GM19035 (cell line): ENCODE measurements around the gene NKG7.
A peak's percentile ranks its signal among the peaks of the same experiment; 100 is the strongest.

ENCODE experiments used
- ATAC-seq: cut with Tn5 transposase; IDR thresholded peaks from one replicate; pipeline ENCODE4 v1.9.1; 2021; ENCODE audit not compliant: unreplicated experiment

NKG7 gene

DNA sequence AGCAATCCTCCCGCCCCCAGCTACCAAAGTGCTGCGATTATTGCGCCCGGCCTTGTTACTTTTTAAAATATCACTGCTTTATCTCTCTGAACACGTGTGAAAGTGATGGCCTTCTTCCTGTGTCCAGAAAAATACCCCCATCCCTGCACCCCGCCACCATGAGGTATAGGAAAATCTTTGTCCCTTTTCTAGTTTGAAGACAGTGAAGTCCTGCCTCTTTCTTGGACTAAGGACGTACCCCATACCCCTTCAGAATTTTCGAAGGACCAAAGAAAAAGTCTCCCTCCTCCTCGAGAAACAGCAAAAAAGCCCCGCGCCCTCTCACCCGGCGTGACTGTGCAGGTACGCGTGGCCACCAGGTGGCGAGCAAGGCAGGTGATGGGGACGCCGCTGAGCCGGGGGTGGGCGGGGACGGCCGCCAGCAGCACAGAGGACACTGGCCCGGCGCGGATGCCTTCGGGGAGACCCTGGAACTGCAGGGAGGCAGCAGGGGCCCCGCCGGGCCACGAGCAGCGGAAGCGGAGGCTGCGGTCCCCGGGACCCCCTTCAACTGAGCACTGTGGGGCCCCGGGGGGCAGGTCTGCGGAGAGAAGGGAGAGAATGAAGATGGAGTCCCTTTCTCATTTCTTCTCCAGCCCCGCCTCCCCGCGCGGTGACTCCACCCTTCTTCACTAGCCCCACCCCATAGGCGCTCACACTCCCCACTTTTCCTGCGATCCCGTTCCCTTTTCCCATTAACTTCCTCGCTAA, 33.7 kb downstream of the NKG7 start:
- ATAC-seq, result peak; percentile 56

DNA sequence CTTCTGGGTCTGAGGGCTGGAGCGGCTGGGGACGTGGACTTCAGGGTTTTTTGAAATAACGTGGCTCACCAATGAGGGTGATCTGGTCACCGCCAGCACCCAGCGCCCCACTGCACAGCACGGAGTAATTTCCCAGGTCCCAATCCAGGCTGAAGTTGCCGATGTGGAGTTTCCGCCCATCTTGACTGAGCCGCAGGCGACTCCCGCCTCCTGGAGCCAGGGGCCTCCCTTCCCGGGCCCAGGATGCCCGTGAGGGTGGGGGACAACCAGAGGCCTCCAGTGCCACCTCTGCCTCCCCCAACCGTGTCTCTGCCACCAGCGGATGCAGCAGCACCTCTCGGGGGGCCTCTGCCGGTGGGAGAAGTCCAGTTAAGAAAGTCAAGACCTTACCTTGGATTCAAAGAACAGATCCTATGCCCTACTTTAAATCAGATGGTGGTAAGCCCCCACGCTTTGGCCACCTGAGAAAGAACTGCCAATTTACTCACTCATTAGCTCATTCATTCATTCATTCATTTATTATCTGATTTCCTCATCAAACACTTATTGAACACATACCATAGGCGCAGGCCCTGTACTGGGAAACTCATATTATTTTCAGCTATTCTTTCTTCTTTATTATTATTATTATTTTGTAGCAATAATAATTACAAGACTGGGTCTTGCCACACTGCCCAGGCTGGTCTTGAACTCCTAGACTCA, 34.4 kb downstream of the NKG7 start:
- ATAC-seq, result no peak

GRCh38 chr19:51337141-51337860, 35.2 kb downstream of the NKG7 start:
- ATAC-seq, result no peak

DNA sequence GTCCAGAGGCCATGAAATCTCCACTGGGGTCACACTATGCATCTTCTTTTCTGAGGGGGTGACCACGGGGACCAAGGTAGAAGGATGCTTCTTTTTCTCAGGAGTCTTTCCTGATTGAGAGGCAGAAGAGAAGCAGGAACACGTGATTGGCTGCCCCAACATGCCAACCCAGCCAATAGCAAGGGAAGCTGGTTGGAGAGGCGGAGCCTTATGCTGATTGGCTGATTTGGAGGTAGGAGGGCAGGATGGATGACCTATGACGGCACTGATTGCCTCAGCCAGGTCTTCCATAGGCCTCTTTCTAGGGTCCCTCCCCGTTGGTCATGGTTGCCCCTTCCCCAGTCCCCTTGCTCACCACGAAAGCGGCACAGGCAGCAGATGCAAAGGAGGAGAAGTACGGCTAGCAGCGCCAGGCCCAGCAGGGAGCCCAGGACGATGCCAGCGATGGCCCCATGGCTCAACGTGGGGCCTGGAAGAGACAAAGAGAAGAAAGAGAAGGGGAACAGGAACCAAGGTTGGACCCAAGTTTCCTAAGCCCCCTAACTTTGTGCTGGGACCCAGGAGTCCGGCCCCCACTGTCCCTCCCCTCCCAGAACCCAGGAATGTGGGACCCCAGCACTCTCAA, 38.5 kb downstream of the NKG7 start:
- no peak for ATAC-seq

GRCh38 chr19:51331716-51332115, 40.7 kb downstream of the NKG7 start:
- ATAC-seq, result no peak

DNA sequence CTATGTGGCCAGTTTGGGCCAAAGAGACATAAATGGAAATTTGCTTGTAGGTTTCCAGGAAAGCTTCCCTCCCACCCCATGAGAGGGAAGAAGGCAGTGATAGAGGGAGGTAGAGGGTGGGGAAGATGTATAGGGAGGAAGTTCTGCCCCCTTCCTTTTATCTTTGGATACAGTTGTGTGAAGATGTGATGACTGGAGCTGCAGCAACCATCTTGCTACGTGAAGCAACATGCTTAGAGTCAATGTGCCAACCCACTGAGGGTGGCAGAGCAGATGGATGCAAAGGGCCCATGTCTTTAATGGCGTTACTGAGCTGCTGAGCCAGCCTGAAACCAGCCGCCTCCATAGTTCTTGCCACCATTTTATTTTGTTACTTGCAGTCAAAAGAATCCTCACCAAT, 41.3 kb downstream of the NKG7 start:
- ATAC-seq, result no peak

DNA sequence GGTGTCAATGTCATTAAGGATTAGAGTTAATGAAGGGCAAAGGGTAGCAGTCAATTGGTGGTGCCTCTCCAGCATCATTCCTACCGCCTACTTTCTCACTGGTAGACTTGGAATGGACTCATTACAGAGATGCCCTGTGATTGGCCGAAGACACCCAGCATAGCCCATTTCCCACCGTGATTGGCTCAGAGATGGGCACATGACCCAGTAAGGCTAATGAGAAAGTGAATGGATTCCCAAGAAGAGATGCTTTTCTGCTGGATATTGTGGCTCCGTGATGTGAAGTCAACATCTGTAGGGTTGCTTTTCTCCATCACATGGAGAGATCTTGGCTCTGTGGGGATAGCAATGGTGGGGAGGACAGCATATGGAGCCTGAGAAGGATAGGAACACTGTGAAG, 42.1 kb downstream of the NKG7 start:
- ATAC-seq, result no peak

DNA sequence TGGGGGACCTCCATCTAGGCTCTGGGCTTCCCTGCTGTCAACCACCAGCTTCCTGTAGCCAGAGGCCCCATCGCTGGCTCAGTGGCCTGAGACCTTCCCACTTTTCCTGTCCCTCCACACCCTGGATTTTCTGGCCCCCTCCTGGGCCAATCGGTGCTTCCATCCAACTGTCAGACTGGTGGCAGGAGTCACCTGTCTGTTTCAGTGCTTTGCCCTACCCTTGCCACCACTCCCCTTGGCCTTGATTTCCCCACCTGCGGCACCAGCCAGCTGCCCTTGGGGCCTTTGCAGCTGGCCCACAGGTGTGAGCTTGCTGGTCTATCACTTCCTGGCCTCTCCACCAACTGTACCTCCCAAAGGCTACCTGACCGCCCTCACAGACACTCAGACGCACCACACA, 43.0 kb downstream of the NKG7 start:
- no peak for ATAC-seq

DNA sequence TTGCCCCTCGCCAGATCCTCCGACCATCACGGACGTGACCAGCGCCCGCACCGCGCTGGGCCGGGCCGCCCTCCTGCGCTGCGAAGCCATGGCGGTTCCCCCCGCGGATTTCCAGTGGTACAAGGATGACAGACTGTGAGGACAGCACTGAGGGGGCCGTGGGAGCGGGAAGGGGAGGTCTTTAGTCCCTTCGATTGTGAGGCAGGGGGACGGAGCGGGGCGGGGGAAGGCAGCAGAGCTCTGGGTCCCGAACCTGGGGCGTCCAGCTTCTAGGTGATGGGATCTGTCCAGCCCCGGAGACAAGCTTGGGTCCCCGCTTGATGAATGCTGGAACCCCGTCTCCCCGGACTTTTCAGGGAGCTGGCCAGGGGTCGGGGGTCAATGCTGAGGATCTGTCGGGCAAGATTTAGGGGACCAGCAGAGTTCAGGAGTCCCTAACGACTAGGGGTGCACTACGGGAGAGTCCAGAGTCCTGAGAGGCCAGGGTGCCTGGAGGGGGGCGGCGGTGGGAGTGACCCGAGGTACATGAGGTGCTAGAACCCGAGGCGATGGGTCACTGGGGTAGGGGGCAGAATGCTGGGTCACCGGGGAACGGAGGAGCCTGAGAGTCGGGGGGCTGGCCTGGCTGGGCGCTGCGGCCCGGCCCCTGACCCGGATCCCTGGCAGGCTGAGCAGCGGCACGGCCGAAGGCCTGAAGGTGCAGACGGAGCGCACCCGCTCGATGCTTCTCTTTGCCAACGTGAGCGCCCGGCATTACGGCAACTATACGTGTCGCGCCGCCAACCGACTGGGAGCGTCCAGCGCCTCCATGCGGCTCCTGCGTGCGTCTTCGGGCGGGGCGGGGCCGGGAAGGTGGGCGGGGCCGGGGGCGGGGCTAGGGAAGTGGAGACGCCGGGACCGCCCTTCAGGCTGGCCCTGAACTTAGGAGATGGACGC, 45.1 kb downstream of the NKG7 start:
- no peak for ATAC-seq

GRCh38 chr19:51326216-51327065, 46.0 kb downstream of the NKG7 start:
- ATAC-seq, result no peak

DNA sequence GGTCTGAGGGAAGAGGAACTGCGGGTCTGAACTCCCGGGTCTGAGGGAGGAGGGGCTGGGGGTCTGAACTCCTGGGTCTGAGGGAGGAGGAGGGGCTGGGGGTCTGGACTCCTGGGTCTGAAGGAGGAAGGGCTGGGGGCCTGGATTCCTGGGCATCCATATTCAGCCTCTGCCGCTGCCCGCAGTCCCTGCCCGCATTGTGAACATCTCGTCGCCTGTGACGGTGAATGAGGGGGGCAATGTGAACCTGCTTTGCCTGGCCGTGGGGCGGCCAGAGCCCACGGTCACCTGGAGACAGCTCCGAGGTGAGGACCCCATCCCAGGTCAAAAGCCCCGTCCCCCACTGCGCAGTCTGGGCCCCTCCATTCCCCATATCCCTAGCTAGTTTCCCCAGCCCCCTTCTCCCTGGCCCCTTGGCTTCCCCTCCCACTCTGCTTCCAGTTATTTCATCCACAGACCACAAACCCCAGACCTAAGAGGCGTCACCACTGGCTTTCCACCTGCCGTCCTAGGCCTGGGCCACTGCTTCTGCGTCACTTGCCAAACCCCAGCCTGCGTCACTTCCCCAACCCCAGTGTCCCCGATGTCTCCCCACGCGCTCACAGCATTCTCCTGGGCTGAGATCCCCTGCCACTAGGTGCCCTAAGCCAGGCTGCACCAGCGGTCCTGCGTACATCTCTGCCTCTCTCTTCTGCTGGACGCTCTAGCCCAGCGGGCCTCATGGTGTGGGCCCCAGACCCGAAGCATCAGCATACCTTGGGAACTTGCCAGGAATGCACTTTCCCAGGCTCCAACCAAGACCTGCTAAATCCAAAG, 47.1 kb downstream of the NKG7 start:
- ATAC-seq, result no peak

DNA sequence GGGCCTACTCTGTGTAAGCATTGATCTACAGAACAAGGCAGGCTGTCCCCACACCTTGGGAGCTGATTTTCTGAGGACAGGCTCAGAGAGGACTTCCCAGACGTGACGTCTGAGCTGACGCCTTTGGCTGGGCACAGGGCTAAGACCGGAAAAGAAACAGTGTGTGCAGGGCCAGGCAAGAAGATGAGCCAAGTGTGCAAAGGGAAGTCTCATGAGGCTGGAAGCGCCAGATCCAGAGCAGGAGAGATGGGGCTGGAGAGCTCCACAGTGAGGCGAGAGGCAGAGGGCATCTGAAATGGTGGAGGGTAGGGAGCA, 48.3 kb downstream of the NKG7 start:
- no peak for ATAC-seq

GRCh38 chr19:51323481-51324166, 48.8 kb downstream of the NKG7 start:
- ATAC-seq, result no peak

- ATAC-seq, result no peak
These were observed 50.7 kb downstream of the NKG7 start for GRCh38 chr19:51321799-51322198.
